GM20431 (cell line): ENCODE data around the gene HTT-AS.

Source experiments
- in situ Hi-C: fragments of 300-500 bp; cut with MseI, MboI; formaldehyde crosslinking; loops from one replicate; pipeline ENCODE4 v1.15.0; 2020; ENCODE audit warnings: low sequenced_read_pairs; ENCODE audit not compliant: unreplicated experiment

The HTT-AS gene

GRCh38 chr4:3091464-3091863 is 17.1 kb upstream of the HTT-AS start:
- in situ Hi-C loops, result no loop called here

- in situ Hi-C loops, result no loop called here
Observed at GRCh38 chr4:3087115-3087797, 12.9 kb upstream of the HTT-AS start.

GRCh38 chr4:3085948-3086670 is 11.8 kb upstream of the HTT-AS start:
- in situ Hi-C loops, result no loop called here

- in situ Hi-C loops, result no loop called here
Observed at GRCh38 chr4:3083732-3084131, 9.4 kb upstream of the HTT-AS start.

- in situ Hi-C loops, result no loop called here
Observed at GRCh38 chr4:3082925-3083515, 8.7 kb upstream of the HTT-AS start.

GRCh38 chr4:3079694-3080123 is 5.4 kb upstream of the HTT-AS start:
- in situ Hi-C loops, result no loop called here

GRCh38 chr4:3077796-3078195 is 3.5 kb upstream of the HTT-AS start:
- in situ Hi-C loops, result no loop called here

GRCh38 chr4:3075652-3075981 is 1.3 kb upstream of the HTT-AS start:
- in situ Hi-C loops, result no loop called here

- in situ Hi-C loops, result no loop called here
Observed at GRCh38 chr4:3074846-3075651, 711 bp upstream of the HTT-AS start.

- in situ Hi-C loops, result no loop called here
Observed at GRCh38 chr4:3073158-3074077, 920 bp downstream of the HTT-AS start.

GRCh38 chr4:3071811-3072210 is 2.5 kb downstream of the HTT-AS start:
- in situ Hi-C loops, result no loop called here

- in situ Hi-C loops, result no loop called here
Observed at GRCh38 chr4:3070709-3071500, 3.4 kb downstream of the HTT-AS start.

- in situ Hi-C loops, result no loop called here
Observed at GRCh38 chr4:3069661-3070199, 4.6 kb downstream of the HTT-AS start.

- in situ Hi-C loops, result no loop called here
Observed at GRCh38 chr4:3067473-3068001, 6.8 kb downstream of the HTT-AS start.

GRCh38 chr4:3066836-3067400 is 7.4 kb downstream of the HTT-AS start:
- in situ Hi-C loops, result no loop called here

- in situ Hi-C loops, result no loop called here
Observed at GRCh38 chr4:3065551-3065950, 8.8 kb downstream of the HTT-AS start.

- in situ Hi-C loops, result no loop called here
Observed at GRCh38 chr4:3062471-3062870, 11.9 kb downstream of the HTT-AS start.

GRCh38 chr4:3060946-3061345 is 13.4 kb downstream of the HTT-AS start:
- in situ Hi-C loops, result no loop called here
